Activated naive CD4-positive, alpha-beta T cell treated with anti-CD3 and anti-CD28 coated beads for 36 hours (primary cell): Measurements from ENCODE around the gene PLXDC1. TPM values are rescaled to one million over a fixed set of nuclear protein-coding genes. Genes with fewer than 3 reads are reported as not detected.
"Not testable (repeated sequence)": the region's sequence is repeated elsewhere in the genome, so short reads cannot be mapped to it uniquely, and the experiment has no call there.

Experiments used
- CTCF ChIA-PET: fragments of 350-600 bp; sonication (Branson Sonifier 250); formaldehyde crosslinking; loops from one replicate; lab custom pipeline; 2021; ENCODE audit warnings: antibody characterized with exemption; lab: Charles Lee
- DNase-seq: peaks from one replicate; pipeline ENCODE4 v3.0.0-alpha.2; 2020
- H3K27ac Mint-ChIP-seq: one replicate; pipeline ENCODE4 v1.8.0; 2021; ENCODE audit warnings: mild to moderate bottlenecking, mixed read lengths
- H3K27me3 Mint-ChIP-seq: one replicate; pipeline ENCODE4 v1.8.0; 2021; ENCODE audit warnings: low read depth, mixed read lengths
- H3K36me3 Mint-ChIP-seq: one replicate; pipeline ENCODE4 v1.8.0; 2021; ENCODE audit warnings: low read depth, mixed read lengths
- H3K4me1 Mint-ChIP-seq: one replicate; pipeline ENCODE4 v1.8.0; 2021; ENCODE audit warnings: low read depth, mixed read lengths
- H3K4me3 Mint-ChIP-seq: one replicate; pipeline ENCODE4 v1.8.0; 2021; ENCODE audit warnings: mild to moderate bottlenecking, moderate library complexity, mixed read lengths
- H3K9me3 Mint-ChIP-seq: one replicate; pipeline ENCODE4 v1.8.0; 2021; ENCODE audit warnings: mixed read lengths
- intact Hi-C: fragments of 100-400 bp; cut with micrococcal nuclease; formaldehyde crosslinking; loops from one replicate; pipeline ENCODE4 v1.15.1; 2023
- total RNA-seq, 2 experiments: library from RNA; stranded (reverse); gene quantifications; one replicate each; pipeline ENCODE4 v1.2.3, GENCODE V29; 2021

PLXDC1 gene
- total RNA-seq, 2 experiments from 2014 or later, result 1.2 to 1.4 TPM

DNA sequence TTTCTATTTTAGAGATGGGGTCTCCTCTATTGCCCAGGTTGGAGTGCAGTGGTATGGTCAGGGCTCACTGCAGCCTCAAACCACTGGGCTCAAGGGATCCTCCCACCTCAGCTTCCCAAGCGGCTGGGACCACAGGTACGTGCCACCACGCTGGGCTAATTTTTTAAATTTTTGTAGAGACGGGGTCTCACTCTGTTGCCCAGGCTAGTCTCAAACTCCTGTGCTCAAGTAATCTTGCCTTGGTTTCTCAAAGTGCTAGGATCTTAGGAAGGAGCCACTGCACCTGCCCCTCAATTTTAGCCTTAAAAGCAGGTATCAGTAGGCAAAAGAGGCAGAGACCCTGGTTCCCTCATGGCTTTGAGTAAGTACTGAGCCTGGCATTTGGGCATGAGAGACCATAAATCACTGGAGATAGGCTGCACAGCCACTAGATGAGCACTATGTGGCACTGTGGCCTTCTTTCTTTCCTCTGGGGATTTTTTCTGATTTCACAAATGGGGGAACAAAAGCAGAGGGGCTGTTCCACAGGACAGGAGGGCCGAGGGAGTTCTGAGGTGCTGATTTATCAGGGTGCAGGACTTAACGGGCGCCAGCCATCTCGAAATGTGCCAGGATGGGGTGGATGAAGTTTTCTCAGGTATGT is 82.2 kb downstream of the PLXDC1 start:
- H3K27me3 Mint-ChIP-seq, result no peaks in the 10 kb centered on the region
- CTCF ChIA-PET, result interaction anchor here (0.7 to 1.4 kb wide), 4 partner anchors 9 to 86 kb away, joined by 3 to 4 read pairs (median 3); no protein-coding TSS in a partner anchor
- peak; percentile 32 for DNase-seq
- intact Hi-C loops, result loop anchor here (1.0 kb wide), 1 partner anchor 84 kb away; no protein-coding TSS in a partner anchor
- no peak overlapping the region for H3K4me3 Mint-ChIP-seq
- H3K4me1 Mint-ChIP-seq, result peaks cover 2% of the 10 kb centered on the region
- H3K36me3 Mint-ChIP-seq, result no peaks in the 10 kb centered on the region
- H3K9me3 Mint-ChIP-seq, result no peaks in the 10 kb centered on the region
- H3K27ac Mint-ChIP-seq, result no peak overlapping the region

DNA sequence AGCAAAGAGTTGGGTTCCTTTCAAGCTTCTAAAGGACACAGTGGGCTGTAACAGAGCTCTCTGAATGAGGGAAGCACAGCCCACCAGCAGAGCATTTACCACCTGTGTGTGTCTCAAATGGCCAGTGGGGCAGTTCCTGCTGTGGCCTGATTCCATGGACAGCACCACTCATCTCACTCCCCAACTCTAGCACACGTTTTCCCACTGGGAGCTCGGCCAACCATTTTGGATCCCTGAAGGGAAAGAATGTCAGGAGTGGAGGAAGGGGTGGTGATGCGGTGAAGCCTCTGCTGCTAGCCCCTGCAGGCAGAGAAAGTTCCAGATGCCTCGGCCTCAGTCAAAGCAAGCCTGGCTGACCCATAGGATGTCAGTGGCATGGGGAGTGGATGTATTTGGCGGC is 86.6 kb downstream of the PLXDC1 start:
- H3K9me3 Mint-ChIP-seq, result no peaks in the 10 kb centered on the region
- intact Hi-C loops, result no loop called here
- no peak overlapping the region for H3K27ac Mint-ChIP-seq

DNA sequence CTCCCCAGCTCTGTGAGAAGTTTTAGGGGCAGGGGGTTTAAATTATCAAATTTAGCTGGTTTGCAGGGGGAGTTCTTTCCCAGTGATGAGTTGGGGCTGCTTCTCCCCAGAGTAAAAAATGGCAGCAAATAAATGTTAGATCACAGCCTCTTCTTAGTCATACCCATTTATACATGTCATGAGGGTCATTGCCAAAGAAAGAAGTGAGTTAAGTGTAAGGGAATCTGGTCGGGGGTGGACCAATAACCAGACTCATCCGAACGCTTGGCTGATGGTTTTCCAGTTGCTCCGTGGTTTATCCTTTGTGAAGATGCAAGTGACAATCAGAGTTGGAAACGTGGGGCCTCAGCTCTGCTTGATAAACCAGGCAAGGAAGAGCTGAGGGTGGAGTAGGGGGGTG is 87.1 kb downstream of the PLXDC1 start:
- Mint-ChIP-seq H3K4me1 (peaks cover 3% of the 10 kb centered on the region), H3K27ac (no peak overlapping the region), H3K9me3 (no peaks in the 10 kb centered on the region), H3K36me3 (no peaks in the 10 kb centered on the region), H3K27me3 (no peaks in the 10 kb centered on the region), H3K4me3 (no peak overlapping the region)
- intact Hi-C loops, result no loop called here
- DNase-seq, result no peak
- CTCF ChIA-PET, result interaction anchor here (1.1 to 1.7 kb wide), 3 partner anchors 81 to 180 kb away, joined by 3 to 7 read pairs (median 3); no protein-coding TSS in a partner anchor

More for the DNA sequence above, 86.6 kb downstream of the PLXDC1 start:
- DNase-seq, result no peak
- Mint-ChIP-seq H3K4me3 (no peak overlapping the region), H3K27me3 (no peaks in the 10 kb centered on the region), H3K36me3 (no peaks in the 10 kb centered on the region), H3K4me1 (peaks cover 3% of the 10 kb centered on the region)
- CTCF ChIA-PET, result interaction anchor here (1.1 to 1.7 kb wide), 2 partner anchors 81 to 180 kb away, joined by 3 to 7 read pairs; no protein-coding TSS in a partner anchor

DNA sequence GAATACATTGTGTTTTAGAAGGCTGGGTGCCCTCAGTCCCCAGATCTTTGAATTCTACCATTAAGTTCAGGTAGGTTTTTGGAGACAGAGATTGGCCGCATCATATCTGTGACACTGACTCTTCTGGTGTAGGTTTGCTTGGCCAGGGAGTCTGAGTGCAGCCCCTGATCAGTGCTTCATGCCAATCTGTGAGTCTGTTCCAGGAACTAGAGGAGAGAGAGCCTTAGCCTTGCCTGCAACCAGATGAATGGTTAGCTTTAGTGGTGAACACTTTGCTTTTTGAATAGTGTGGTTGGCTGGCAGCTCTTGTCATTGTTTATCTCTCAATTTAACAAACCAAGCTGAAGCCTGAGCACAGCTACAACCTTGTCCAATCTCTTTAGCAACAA is 87.8 kb downstream of the PLXDC1 start:
- Mint-ChIP-seq H3K4me3 (no peak overlapping the region), H3K9me3 (no peaks in the 10 kb centered on the region), H3K4me1 (peaks cover 3% of the 10 kb centered on the region), H3K36me3 (no peaks in the 10 kb centered on the region), H3K27ac (no peak overlapping the region), H3K27me3 (no peaks in the 10 kb centered on the region)
- DNase-seq, result no peak
- intact Hi-C loops, result no loop called here
- CTCF ChIA-PET, result interaction anchor here (1.4 to 1.7 kb wide), 2 partner anchors 80 to 90 kb away, joined by 3 to 7 read pairs; no protein-coding TSS in a partner anchor

DNA sequence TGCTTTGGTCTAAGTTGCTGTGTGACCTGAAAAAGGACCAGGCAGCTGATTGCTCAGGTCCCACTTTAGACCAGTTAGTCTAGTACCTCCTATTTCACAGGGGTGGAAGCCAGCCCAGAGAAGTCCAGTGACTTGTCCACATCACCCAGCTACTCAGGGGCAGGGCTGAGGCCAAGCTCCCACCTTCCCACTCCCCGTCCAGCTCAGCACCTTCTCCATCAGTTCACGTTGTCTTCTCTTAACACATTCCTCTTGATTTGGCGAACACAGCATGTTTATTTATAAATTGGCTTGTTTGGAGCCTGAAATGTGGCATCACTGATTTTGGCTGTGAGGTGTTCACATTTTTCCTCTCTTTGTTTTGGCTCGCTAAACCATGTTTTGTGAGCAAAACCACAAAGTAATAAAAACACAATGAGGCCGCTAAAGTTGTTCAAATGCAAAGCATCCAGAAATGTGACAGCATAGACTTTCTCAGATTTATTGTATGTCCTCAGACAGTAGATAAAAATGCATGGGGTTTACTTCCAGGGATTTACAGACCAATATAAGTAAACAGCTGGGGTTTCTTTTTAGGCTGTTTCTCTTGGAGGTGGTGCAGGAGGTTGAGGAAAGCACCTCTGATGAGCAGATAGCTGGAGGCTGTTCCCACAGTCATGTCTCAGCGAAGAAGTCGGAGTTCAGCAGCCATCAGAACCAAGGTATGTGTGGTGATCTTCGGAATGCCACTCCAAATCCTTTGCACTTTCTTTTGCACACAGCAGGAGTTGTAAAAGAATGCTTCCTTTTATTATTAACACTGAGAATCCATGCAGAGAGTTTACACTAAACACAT is 88.4 kb downstream of the PLXDC1 start:
- CTCF ChIA-PET, result interaction anchor here (0.6 to 1.7 kb wide), 4 partner anchors 80 to 562 kb away, joined by 3 to 7 read pairs (median 4); no protein-coding TSS in a partner anchor
- intact Hi-C loops, result no loop called here
- DNase-seq, result no peak
- no peaks in the 10 kb centered on the region for H3K27me3 Mint-ChIP-seq
- H3K36me3 Mint-ChIP-seq, result no peaks in the 10 kb centered on the region
- H3K4me1 Mint-ChIP-seq, result peaks cover 7% of the 10 kb centered on the region
- no peaks in the 10 kb centered on the region for H3K9me3 Mint-ChIP-seq
- no peak overlapping the region for H3K27ac Mint-ChIP-seq
- no peak overlapping the region for H3K4me3 Mint-ChIP-seq

DNA sequence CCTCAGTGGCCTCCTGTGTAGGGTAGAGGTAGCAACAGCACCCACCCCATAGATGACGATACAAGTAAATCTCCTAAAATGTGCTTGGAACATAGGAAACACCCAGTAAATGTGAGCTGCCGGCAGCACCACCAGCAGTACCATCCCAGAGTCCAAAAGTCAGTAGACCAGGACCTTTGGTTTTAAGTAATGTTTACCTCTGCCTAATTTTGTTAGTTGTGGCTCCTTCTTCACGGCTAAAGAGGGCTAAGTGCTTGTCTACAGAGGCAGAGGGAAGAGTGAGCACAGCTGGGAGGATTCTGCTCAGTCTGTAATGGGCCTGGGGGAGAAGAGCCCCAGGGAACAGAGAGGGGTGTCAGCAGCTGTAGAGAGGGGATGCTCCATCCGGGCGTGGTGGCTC is 92.9 kb downstream of the PLXDC1 start:
- peaks cover 16% of the 10 kb centered on the region for H3K4me1 Mint-ChIP-seq
- CTCF ChIA-PET, result interaction anchor here (0.7 to 1.5 kb wide), 3 partner anchors 75 to 95 kb away, joined by 3 read pairs; no protein-coding TSS in a partner anchor
- H3K9me3 Mint-ChIP-seq, result no peaks in the 10 kb centered on the region
- intact Hi-C loops, result loop anchor here (5.0 kb wide), 1 partner anchor 161 kb away; no protein-coding TSS in a partner anchor
- no peak overlapping the region for H3K27ac Mint-ChIP-seq
- H3K36me3 Mint-ChIP-seq, result no peaks in the 10 kb centered on the region
- H3K27me3 Mint-ChIP-seq, result no peaks in the 10 kb centered on the region
- H3K4me3 Mint-ChIP-seq, result no peak overlapping the region
- no peak for DNase-seq

DNA sequence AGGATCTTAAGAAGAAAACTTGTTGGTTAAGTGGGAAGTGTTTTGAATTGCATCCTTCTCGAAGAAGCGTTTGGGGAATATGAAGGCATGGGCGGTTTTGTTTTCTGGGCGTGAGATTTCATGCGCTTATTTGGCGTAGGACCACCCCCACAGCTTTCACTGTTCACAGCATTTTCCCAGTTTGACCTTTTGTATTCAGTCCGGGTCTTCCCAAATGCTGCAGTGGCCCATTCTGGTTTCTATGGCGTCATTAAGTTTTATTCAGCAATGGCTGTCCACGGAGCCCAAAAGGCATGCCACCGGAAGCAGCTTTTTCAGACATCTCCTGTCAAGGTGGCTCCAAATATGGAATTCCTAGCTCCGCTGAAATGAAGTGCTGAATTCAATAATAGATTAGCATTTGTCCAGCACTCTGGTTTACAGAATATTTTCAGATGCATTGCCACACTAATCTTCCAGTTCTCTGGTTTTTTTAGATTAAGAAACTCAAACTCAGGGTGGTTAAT is 93.7 kb downstream of the PLXDC1 start:
- Mint-ChIP-seq H3K27ac (no peak overlapping the region), H3K9me3 (no peaks in the 10 kb centered on the region), H3K4me1 (peaks cover 13% of the 10 kb centered on the region), H3K36me3 (no peaks in the 10 kb centered on the region), H3K27me3 (no peaks in the 10 kb centered on the region), H3K4me3 (peak overlapping the region; percentile 84)
- CTCF ChIA-PET, result interaction anchor here (1.0 to 2.4 kb wide), 3 partner anchors 75 to 107 kb away, joined by 3 to 16 read pairs (median 3); partner anchors contain the start of gene PLXDC1
- DNase-seq, result no peak
- intact Hi-C loops, result loop anchor here (1.0 to 5.0 kb wide), 4 partner anchors 35 to 403 kb away; partner anchors contain the start of gene CDK12

DNA sequence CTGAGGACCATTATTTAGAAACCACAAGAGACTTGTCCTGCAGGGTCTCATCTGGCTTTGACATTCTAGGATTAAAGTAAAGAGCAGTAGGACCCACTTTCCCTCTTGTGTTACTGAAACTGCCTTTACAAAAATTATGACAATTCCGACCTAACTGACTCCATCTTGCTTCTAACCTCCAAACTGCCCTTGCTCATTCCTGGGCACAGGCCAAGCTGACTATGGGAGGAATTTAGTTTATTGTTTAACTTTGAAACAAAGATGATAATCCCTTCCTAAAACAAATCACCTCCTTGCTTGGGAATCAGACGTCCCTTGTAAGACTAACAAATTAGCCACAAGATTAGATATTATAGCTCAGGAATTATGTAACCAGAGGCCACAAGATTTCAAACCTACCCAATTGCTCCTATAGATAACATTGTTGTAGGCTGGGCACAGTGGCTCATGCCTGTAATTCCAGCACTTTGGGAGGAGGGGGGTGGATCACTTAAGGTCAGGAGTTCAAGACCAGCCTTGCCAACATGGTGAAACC is 97.3 kb downstream of the PLXDC1 start:
- no peaks in the 10 kb centered on the region for H3K9me3 Mint-ChIP-seq
- CTCF ChIA-PET, result interaction anchor here (3.2 kb wide), 1 partner anchor 71 kb away, joined by 18 read pairs; no protein-coding TSS in a partner anchor
- H3K27me3 Mint-ChIP-seq, result no peaks in the 10 kb centered on the region
- H3K4me1 Mint-ChIP-seq, result peaks cover 13% of the 10 kb centered on the region
- no peak for DNase-seq
- H3K27ac Mint-ChIP-seq, result no peak overlapping the region
- no peak overlapping the region for H3K4me3 Mint-ChIP-seq
- intact Hi-C loops, result no loop called here
- H3K36me3 Mint-ChIP-seq, result no peaks in the 10 kb centered on the region

DNA sequence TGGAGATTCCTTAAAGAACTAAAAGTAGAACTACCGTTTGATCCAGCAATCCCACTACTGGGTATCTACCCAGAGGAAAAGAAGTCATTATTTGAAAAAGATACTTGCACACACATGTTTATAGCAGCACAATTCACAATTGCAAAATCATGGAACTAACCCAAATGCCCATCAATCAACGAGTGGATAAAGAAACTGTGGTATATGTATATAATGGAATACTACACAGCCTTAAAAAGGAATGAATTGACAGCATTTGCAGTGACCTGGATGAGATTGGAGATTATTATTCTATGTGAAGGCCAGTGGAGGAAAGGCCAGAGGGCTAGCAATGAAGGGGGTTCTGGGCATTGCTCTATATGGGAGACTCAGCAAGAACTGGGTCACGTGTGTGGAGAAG is 99.0 kb downstream of the PLXDC1 start:
- CTCF ChIA-PET, intact Hi-C loops: not testable (repeated sequence)

DNA sequence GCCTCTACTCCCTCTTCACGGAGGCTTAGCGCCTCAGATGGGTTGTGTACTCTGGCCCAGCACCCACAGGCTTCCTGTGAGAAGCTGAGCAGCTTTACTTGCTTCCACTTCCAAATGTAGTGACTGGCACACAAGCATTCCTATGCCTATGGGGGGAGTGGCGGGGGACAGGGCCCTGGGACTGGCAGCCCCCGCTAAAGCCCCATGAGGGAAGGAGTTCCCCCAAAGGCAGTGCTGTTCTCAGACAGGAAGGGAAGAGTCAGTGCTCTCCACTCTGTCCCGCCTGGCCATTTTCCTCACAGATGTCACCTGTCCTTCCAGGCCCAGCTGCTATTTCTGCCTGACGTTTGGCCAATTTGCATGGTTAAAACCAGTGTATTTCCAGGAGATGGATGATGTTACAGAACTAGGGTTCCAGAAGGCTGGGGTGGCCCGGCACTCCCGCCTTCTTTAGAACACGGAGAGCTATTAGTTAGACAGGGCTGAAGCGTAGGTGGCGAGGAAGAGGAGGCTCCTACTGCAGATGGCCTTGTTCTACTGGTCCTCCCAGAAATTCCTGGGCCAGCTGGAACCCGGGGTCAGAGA is 100.3 kb downstream of the PLXDC1 start:
- H3K36me3 Mint-ChIP-seq, result peaks cover 11% of the 10 kb centered on the region
- no peak overlapping the region for H3K27ac Mint-ChIP-seq
- peaks cover 18% of the 10 kb centered on the region for H3K9me3 Mint-ChIP-seq
- CTCF ChIA-PET, result interaction anchor here (0.5 kb wide), 1 partner anchor 79 kb away, joined by 5 read pairs; no protein-coding TSS in a partner anchor
- DNase-seq, result no peak
- H3K27me3 Mint-ChIP-seq, result no peaks in the 10 kb centered on the region
- H3K4me1 Mint-ChIP-seq, result no peaks in the 10 kb centered on the region
- no peak overlapping the region for H3K4me3 Mint-ChIP-seq
- intact Hi-C loops, result no loop called here

More for the DNA sequence above, 99.0 kb downstream of the PLXDC1 start:
- not testable (repeated sequence) for H3K9me3 Mint-ChIP-seq, H3K27me3 Mint-ChIP-seq, H3K36me3 Mint-ChIP-seq, H3K27ac Mint-ChIP-seq, DNase-seq, H3K4me1 Mint-ChIP-seq, H3K4me3 Mint-ChIP-seq

DNA sequence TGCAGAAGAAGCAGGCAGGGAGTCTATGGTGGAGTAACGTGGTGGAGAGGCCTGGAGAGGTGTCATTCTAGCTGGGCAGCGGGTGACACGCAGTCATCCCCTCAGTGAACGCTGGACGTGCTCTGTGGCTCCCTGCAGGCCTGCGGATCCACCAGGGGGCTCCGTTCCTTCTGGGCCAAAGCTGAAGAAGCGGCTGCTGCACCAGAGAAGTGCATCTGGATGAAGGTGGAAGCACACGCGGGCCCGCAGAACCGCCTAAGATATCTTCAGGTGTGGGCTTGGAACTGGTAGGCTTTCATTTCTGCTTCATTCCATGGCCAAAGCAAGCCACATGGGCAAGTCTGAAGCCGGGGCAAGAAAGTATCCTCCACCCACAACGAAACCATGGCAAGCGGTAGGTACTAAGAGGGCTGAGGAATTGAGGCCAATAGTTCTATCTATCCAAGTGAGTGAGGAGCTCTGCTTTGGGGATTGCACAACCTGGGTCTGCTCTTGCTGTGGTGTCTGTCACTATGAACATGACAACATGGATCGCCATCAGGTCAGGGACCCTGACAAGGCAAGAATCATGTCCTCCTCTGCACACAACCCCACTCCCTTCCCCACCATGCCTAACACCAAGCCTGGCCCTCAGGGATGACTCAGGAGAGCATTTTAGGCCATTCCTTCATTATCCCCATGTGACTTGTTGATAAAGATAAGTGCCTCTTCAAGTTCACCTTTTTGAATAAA is 105.3 kb downstream of the PLXDC1 start:
- CTCF ChIA-PET, result interaction anchor here (0.6 to 1.5 kb wide), 3 partner anchors 105 to 124 kb away, joined by 3 to 4 read pairs (median 3); partner anchors contain the start of gene PLXDC1
- peak overlapping the region; percentile 89 for H3K27ac Mint-ChIP-seq
- peaks cover 18% of the 10 kb centered on the region for H3K9me3 Mint-ChIP-seq
- no peaks in the 10 kb centered on the region for H3K27me3 Mint-ChIP-seq
- H3K4me3 Mint-ChIP-seq, result no peak overlapping the region
- DNase-seq, result no peak
- intact Hi-C loops, result no loop called here
- H3K36me3 Mint-ChIP-seq, result peaks cover 11% of the 10 kb centered on the region
- no peaks in the 10 kb centered on the region for H3K4me1 Mint-ChIP-seq
